Measurements from ENCODE around the gene SPR. TPM values are rescaled to one million over a fixed set of nuclear protein-coding genes. Genes with fewer than 3 reads are reported as not detected.

SPR gene
- total RNA-seq, 4 donors from 2014 or later = 30.3 to 57.0 (median 50.3) TPM

GRCh38 chr2:72917877-72918553, 30.8 kb downstream of the SPR start:
- intact Hi-C loops (cut with DNase I) = no loop called here
- Histone ChIP-seq H3K27ac (replicated peaks in 1 of 4) (no peak overlapping the region), H3K4me1 (peaks cover 53 to 67% (median 61%) of the 10 kb centered on the region in 4 donors), H3K27me3 (peaks cover 32 to 100% (median 95%) of the 10 kb centered on the region in 4 donors), H3K36me3 (no peaks in the 10 kb centered on the region), H3K4me3 (peak overlapping the region; percentile 47 to 57 (median 49)), H3K9me3 (no peaks in the 10 kb centered on the region)
- no peak for DNase-seq (ENCODE audit: extremely low spot score)
- TF ChIP-seq POLR2AphosphoS5 (IDR thresholded peaks at IDR 0.05) (no peak), EP300 (IDR thresholded peaks at IDR 0.05) (no peak), POLR2A (IDR thresholded peaks at IDR 0.05; ENCODE audit: low read depth) (no peak)
- TF ChIP-seq, protein P1, sequence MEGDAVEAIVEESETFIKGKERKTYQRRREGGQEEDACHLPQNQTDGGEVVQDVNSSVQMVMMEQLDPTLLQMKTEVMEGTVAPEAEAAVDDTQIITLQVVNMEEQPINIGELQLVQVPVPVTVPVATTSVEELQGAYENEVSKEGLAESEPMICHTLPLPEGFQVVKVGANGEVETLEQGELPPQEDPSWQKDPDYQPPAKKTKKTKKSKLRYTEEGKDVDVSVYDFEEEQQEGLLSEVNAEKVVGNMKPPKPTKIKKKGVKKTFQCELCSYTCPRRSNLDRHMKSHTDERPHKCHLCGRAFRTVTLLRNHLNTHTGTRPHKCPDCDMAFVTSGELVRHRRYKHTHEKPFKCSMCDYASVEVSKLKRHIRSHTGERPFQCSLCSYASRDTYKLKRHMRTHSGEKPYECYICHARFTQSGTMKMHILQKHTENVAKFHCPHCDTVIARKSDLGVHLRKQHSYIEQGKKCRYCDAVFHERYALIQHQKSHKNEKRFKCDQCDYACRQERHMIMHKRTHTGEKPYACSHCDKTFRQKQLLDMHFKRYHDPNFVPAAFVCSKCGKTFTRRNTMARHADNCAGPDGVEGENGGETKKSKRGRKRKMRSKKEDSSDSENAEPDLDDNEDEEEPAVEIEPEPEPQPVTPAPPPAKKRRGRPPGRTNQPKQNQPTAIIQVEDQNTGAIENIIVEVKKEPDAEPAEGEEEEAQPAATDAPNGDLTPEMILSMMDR (IDR thresholded peaks at IDR 0.05) = no peak
- WGBS = 0% methylated on average over 1 of the region's 89 CpGs

GRCh38 chr2:72919414-72920317, 32.5 kb downstream of the SPR start:
- no peaks in the 10 kb centered on the region for H3K9me3 ChIP-seq
- H3K27ac ChIP-seq (replicated peaks in 1 of 4) = no peak overlapping the region
- H3K4me3 ChIP-seq = peak overlapping the region; percentile 23 to 52 (median 42)
- H3K36me3 ChIP-seq = no peaks in the 10 kb centered on the region
- no peak for DNase-seq (ENCODE audit: extremely low spot score)
- TF ChIP-seq, protein P1 (IDR thresholded peaks at IDR 0.05) = no peak
- TF ChIP-seq POLR2AphosphoS5 (IDR thresholded peaks at IDR 0.05) = no peak
- no peak for TF ChIP-seq POLR2A (IDR thresholded peaks at IDR 0.05; ENCODE audit: low read depth)
- H3K27me3 ChIP-seq = peaks cover 33 to 100% (median 95%) of the 10 kb centered on the region in 4 donors
- WGBS = 13% methylated on average over 6 of the region's 48 CpGs
- intact Hi-C loops (cut with DNase I) = no loop called here
- H3K4me1 ChIP-seq = peaks cover 65 to 75% (median 70%) of the 10 kb centered on the region in 4 donors

GRCh38 chr2:72920318-72921087, 33.3 kb downstream of the SPR start:
- Histone ChIP-seq H3K36me3 (no peaks in the 10 kb centered on the region), H3K4me1 (peaks cover 62 to 75% (median 67%) of the 10 kb centered on the region in 4 donors), H3K27me3 (peaks cover 31 to 100% (median 95%) of the 10 kb centered on the region in 4 donors), H3K27ac (replicated peaks in 1 of 4) (no peak overlapping the region), H3K4me3 (peak overlapping the region; percentile 23 to 52 (median 42)), H3K9me3 (no peaks in the 10 kb centered on the region)
- intact Hi-C loops (cut with DNase I) = no loop called here
- WGBS = 4% methylated on average over 15 of the region's 77 CpGs
- DNase-seq (ENCODE audit: extremely low spot score) = no peak
- TF ChIP-seq POLR2A (IDR thresholded peaks at IDR 0.05; ENCODE audit: low read depth) (no peak), POLR2AphosphoS5 (IDR thresholded peaks at IDR 0.05) (peak in 1 of 2 donors; percentile 15), EP300 (IDR thresholded peaks at IDR 0.05) (no peak)
- TF ChIP-seq, protein P1 (IDR thresholded peaks at IDR 0.05) = no peak

DNA sequence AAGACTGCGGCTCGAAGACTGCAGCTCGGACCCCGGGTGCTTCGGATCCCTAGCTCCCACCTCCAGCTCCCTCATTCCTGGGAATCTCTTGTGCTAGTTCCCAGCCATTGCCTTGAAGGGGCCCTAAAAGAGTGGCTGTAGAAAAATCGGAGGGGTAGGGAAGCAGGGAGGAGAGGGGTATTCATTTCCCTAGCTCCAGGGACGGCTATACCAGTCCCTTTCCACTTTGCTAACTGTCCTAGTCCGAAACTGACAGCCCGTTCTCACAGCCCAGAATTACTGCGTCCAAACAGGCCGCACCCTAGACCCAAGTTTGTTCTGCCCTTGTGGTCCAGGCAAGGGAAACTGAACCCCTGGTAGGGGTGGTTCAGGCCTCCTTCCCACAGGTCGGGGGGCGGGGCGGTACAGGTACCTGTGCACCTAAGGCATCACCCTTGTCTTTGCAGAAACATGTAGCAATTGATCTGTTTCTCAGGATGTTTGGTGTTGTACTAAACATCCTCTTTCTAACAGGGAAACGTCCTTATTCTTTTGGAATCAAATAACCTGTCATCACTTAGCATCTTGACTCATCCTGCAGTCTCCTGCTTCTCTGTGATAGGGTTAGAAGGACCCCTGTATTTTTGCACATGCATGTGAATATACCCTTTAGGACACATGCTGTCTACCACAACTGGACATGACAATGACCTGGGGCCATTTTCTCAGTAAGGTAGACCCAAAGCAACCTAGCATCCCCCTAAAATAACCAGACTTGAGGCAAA, 34.1 kb downstream of the SPR start:
- intact Hi-C loops (cut with DNase I) = no loop called here
- TF ChIP-seq EP300 (IDR thresholded peaks at IDR 0.05) (no peak), POLR2AphosphoS5 (IDR thresholded peaks at IDR 0.05) (no peak), POLR2A (IDR thresholded peaks at IDR 0.05; ENCODE audit: low read depth) (no peak)
- TF ChIP-seq, protein P1 (IDR thresholded peaks at IDR 0.05) = no peak
- peak overlapping the region in 2 of 4 donors; percentile 41 to 52 for H3K4me3 ChIP-seq
- H3K27ac ChIP-seq (replicated peaks in 1 of 4) = no peak overlapping the region
- H3K36me3 ChIP-seq = no peaks in the 10 kb centered on the region
- 26% methylated on average over 14 of the region's 15 CpGs for WGBS
- peaks cover 25 to 100% (median 94%) of the 10 kb centered on the region in 4 donors for H3K27me3 ChIP-seq
- H3K9me3 ChIP-seq = no peaks in the 10 kb centered on the region
- no peak for DNase-seq (ENCODE audit: extremely low spot score)
- peaks cover 55 to 71% (median 59%) of the 10 kb centered on the region in 4 donors for H3K4me1 ChIP-seq

All from esophagus muscularis mucosa (tissue), 4 donors.